Suprapubic skin (tissue), 3 donors: Measurements from ENCODE around the gene PAX7.

Source experiments
- POLR2A ChIP-seq, 2 donors: fragments of 450-650 bp; IDR thresholded peaks; one replicate each; pipeline ENCODE4 v1.6.1; 2017; ENCODE audit warnings: antibody characterized with exemption in 2 of 2, mild to moderate bottlenecking in 2 of 2, moderate library complexity in 2 of 2
- TF ChIP-seq, protein P1 (sequence below), 2 donors: fragments of 200-600 bp in 1 of 2; fragments of 450-650 bp in 1 of 2; sonication (generic) in 1 of 2; IDR thresholded peaks; one replicate each; pipeline ENCODE4 v1.5.1; 2016 to 2019; ENCODE audit warnings: antibody characterized with exemption in 2 of 2, mild to moderate bottlenecking in 1 of 2, moderate library complexity in 1 of 2

DNA sequence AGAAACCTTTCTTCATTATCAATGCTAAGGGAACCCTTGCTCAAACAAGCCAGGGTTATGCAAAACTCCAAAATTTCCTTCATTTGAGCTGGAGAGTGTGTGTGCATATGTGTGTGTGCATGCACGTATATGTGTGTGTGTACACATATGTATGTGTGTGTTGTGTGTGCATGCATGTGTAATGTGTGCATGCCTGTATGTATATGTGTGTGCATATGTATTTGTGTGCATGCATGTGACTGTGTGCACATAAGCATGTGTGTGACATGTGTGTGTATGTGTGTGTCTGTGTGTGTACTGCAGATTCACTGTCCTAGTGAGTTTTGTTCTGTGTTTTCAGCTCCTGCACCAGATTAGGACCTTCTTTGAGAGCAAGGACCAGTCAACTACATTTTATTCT is 28.2 kb downstream of the PAX7 start:
- TF ChIP-seq POLR2A (IDR thresholded peaks at IDR 0.05), result no peak
- TF ChIP-seq, protein P1, sequence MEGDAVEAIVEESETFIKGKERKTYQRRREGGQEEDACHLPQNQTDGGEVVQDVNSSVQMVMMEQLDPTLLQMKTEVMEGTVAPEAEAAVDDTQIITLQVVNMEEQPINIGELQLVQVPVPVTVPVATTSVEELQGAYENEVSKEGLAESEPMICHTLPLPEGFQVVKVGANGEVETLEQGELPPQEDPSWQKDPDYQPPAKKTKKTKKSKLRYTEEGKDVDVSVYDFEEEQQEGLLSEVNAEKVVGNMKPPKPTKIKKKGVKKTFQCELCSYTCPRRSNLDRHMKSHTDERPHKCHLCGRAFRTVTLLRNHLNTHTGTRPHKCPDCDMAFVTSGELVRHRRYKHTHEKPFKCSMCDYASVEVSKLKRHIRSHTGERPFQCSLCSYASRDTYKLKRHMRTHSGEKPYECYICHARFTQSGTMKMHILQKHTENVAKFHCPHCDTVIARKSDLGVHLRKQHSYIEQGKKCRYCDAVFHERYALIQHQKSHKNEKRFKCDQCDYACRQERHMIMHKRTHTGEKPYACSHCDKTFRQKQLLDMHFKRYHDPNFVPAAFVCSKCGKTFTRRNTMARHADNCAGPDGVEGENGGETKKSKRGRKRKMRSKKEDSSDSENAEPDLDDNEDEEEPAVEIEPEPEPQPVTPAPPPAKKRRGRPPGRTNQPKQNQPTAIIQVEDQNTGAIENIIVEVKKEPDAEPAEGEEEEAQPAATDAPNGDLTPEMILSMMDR (IDR thresholded peaks at IDR 0.05), result no peak
